Endothelial cell of umbilical vein (primary cell): ENCODE results near the gene DNASE2. TPM values are rescaled to one million over a fixed set of nuclear protein-coding genes. Genes with fewer than 3 reads are reported as not detected.

Experiments
- BruUV-seq: library from RNA; stranded (reverse); fragments of 400-500 nt; replicated peaks from 2 replicates; lab custom pipeline; 2021; lab: Mats Ljungman, UMichigan
- CTCF ChIA-PET: fragments of 300-600, 350-600 bp; sonication (Branson Sonifier 250); formaldehyde crosslinking; loops from one replicate; lab custom pipeline; 2021; ENCODE audit warnings: antibody characterized with exemption, inconsistent platforms; lab: Charles Lee
- POLR2A ChIA-PET: fragments of 300-600, 350-600 bp; sonication (Branson Sonifier 250); formaldehyde crosslinking; loops from one replicate; lab custom pipeline; 2021; ENCODE audit warnings: antibody characterized with exemption, inconsistent platforms; lab: Charles Lee
- DNase-seq: peaks from one replicate; pipeline ENCODE4 v3.0.0-alpha.2; 2011; ENCODE audit warnings: low read depth, low spot score
- FAIRE-seq: peaks from 2 replicates; lab custom pipeline; 2011; peaks lifted over from hg19 to GRCh38; lab: Jason Lieb, UNC
- H2AFZ ChIP-seq: 2 replicates; pipeline ENCODE4 v1.6.0; 2012; ENCODE audit warnings: low read depth, low read length, control low read depth, inconsistent platforms
- H3K27ac ChIP-seq: 2 replicates; pipeline ENCODE4 v1.5.1; 2011; ENCODE audit warnings: low read depth, mild to moderate bottlenecking, control low read depth, low read length, moderate library complexity; ENCODE audit not compliant: insufficient read depth
- H3K27me3 ChIP-seq, 2 experiments: 2 replicates each; pipeline versions ENCODE4 v1.6.0 to v1.6.1; 2011; ENCODE audit warnings: low read length in 2 of 2, mixed read lengths in 1 of 2; ENCODE audit not compliant: control insufficient read depth in 2 of 2, insufficient read depth in 2 of 2
- H3K36me3 ChIP-seq, 2 experiments: 2 replicates in 1 of 2; 3 replicates in 1 of 2; pipeline ENCODE4 v1.5.1; 2011; ENCODE audit warnings: low read length in 2 of 2, mild to moderate bottlenecking in 1 of 2, moderate library complexity in 1 of 2; ENCODE audit not compliant: control insufficient read depth in 2 of 2, insufficient read depth in 2 of 2; ENCODE audit errors: extremely low read depth in 1 of 2
- H3K4me1 ChIP-seq: 3 replicates; pipeline ENCODE4 v1.5.1; 2011; ENCODE audit warnings: mild to moderate bottlenecking, low read length; ENCODE audit not compliant: control insufficient read depth, insufficient read depth; ENCODE audit errors: extremely low read depth
- H3K4me2 ChIP-seq: 2 replicates; pipeline ENCODE4 v1.6.1; 2011; ENCODE audit warnings: low read length, control low read depth, mixed read lengths; ENCODE audit not compliant: insufficient read depth
- H3K4me3 ChIP-seq, 3 experiments: fragments of 200-600 bp in 1 of 3; sonication (generic), shearing (Covaris generic) in 1 of 3; replicated peaks in 1 of 3; 2 replicates each; pipeline ENCODE4 v1.5.1; 2011 to 2016; ENCODE audit warnings: control low read depth in 3 of 3, low read length in 3 of 3, mild to moderate bottlenecking in 2 of 3, inconsistent platforms in 1 of 3, low read depth in 1 of 3, moderate library complexity in 1 of 3; ENCODE audit not compliant: insufficient read depth in 1 of 3
- H3K79me2 ChIP-seq: 2 replicates; pipeline ENCODE4 v1.6.0; 2012; ENCODE audit warnings: low read length, inconsistent platforms; ENCODE audit not compliant: control insufficient read depth, insufficient read depth
- H3K9ac ChIP-seq: replicated peaks from 2 replicates; pipeline ENCODE3; 2011; ENCODE audit warnings: low read length, control low read depth; ENCODE audit not compliant: insufficient read depth; ENCODE audit errors: extremely low read depth
- H3K9me1 ChIP-seq: replicated peaks from 3 replicates; pipeline ENCODE4 v1.6.0; 2011; ENCODE audit warnings: mild to moderate bottlenecking, low read length; ENCODE audit not compliant: control insufficient read depth, insufficient read depth; ENCODE audit errors: extremely low read depth
- H3K9me3 ChIP-seq: replicated peaks from 2 replicates; pipeline ENCODE4 v1.5.1; 2012; ENCODE audit warnings: low read length, inconsistent platforms; ENCODE audit not compliant: control insufficient read depth, insufficient read depth
- H4K20me1 ChIP-seq: replicated peaks from 2 replicates; pipeline ENCODE3; 2011; ENCODE audit warnings: mild to moderate bottlenecking, low read length; ENCODE audit not compliant: control insufficient read depth, insufficient read depth; ENCODE audit errors: extremely low read depth
- EZH2 ChIP-seq: IDR thresholded peaks from 2 replicates; pipeline ENCODE4 v1.6.1; 2012; ENCODE audit warnings: borderline replicate concordance, low read depth, mild to moderate bottlenecking, moderate library complexity, low read length, inconsistent platforms; ENCODE audit not compliant: severe bottlenecking
- FOS ChIP-seq: IDR thresholded peaks from 2 replicates; pipeline ENCODE4 v1.6.1; 2011; ENCODE audit warnings: mild to moderate bottlenecking, low read length, moderate library complexity, borderline replicate concordance; ENCODE audit not compliant: insufficient read depth
- GATA2 ChIP-seq: IDR thresholded peaks from 2 replicates; pipeline ENCODE4 v1.7.0; 2011; ENCODE audit warnings: low read depth, mild to moderate bottlenecking, moderate library complexity, mixed read lengths, low read length; ENCODE audit not compliant: insufficient read length, insufficient read depth
- JUN ChIP-seq: IDR thresholded peaks from 2 replicates; pipeline ENCODE4 v1.6.1; 2011; ENCODE audit warnings: borderline replicate concordance, low read depth; ENCODE audit not compliant: insufficient read length, insufficient read depth
- POLR2A ChIP-seq: IDR thresholded peaks from 2 replicates; pipeline ENCODE4 v1.6.1; 2012; ENCODE audit warnings: low read depth, mild to moderate bottlenecking, control low read depth, low read length
- POLR2AphosphoS5 ChIP-seq: IDR thresholded peaks from 2 replicates; pipeline ENCODE4 v1.6.1; 2012; ENCODE audit warnings: low read depth, mild to moderate bottlenecking, control low read depth, low read length, moderate library complexity; ENCODE audit not compliant: insufficient read depth
- dilution Hi-C: fragments of 300-500 bp; cut with MboI; formaldehyde crosslinking; loops from one replicate; pipeline ENCODE4 v1.15.0; 2019; ENCODE audit warnings: low sequenced_read_pairs; ENCODE audit not compliant: extremely low pct_ligation_motif_present
- intact Hi-C: fragments of 100-400 bp; cut with micrococcal nuclease; formaldehyde crosslinking; loops from one replicate; pipeline ENCODE4 v1.10.0; 2022
- polyA plus RNA-seq, 4 experiments: library from polyadenylated mRNA; depleted of rRNA in 3 of 4; stranded (reverse) in 3 of 4; unstranded in 1 of 4; fragments of >200 nt; gene quantifications; 2 replicates each; pipeline versions ENCODE4 v1.2.1 to v1.2.3, GENCODE V29; 2011 to 2012; ENCODE audit warnings: missing spikeins in 1 of 4
- total RNA-seq: library from RNA; stranded (reverse); gene quantifications from 2 replicates; pipeline ENCODE4 v1.2.3, GENCODE V29; 2021
- TF ChIP-seq, protein P1 (sequence below), 2 donors: IDR thresholded peaks; 1 replicate in 1 of 2; 2 replicates in 1 of 2; pipeline ENCODE4 v1.5.1; 2011; ENCODE audit warnings: low read length in 2 of 2, mild to moderate bottlenecking in 2 of 2, moderate library complexity in 2 of 2, control low read depth in 1 of 2, inconsistent platforms in 1 of 2, low read depth in 1 of 2; ENCODE audit not compliant: insufficient read depth in 1 of 2; ENCODE audit errors: extremely low read depth in 1 of 2

The DNASE2 gene
- total and polyA plus RNA-seq, 2 donors (not counting 3 experiments of a cell fraction or from before 2014, with no cell fraction given), result 31.3 to 51.9 TPM

DNA sequence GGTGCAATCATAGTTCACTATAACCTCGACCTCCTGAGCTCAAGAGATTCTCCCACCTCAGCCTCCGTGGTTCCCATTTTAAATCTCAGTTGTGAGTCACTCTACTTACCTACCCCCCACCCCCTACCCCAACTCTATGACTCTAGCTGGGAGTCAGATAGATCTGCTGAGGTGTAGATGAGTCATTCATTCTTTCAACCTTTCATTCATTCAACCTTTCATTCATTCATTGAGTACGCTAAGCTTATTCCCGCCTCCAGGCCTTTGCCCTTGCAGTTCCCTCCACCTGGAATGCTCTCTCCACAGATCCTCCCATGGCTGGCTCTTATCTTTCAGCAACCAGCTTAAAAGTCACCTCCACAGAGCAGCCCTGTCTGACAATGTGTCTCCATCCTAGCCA lies 44.0 kb downstream of the DNASE2 start:
- H3K27ac ChIP-seq, result no peak overlapping the region
- H3K4me2 ChIP-seq, result no peak overlapping the region
- FAIRE-seq, result no peak
- dilution Hi-C loops, result no loop called here
- no peaks in the 10 kb centered on the region for H3K36me3 ChIP-seq
- no TSS peak for BruUV-seq
- TF ChIP-seq POLR2A (no peak), EZH2 (no peak), JUN (no peak), FOS (no peak), POLR2AphosphoS5 (no peak), GATA2 (no peak)
- TF ChIP-seq, protein P1, sequence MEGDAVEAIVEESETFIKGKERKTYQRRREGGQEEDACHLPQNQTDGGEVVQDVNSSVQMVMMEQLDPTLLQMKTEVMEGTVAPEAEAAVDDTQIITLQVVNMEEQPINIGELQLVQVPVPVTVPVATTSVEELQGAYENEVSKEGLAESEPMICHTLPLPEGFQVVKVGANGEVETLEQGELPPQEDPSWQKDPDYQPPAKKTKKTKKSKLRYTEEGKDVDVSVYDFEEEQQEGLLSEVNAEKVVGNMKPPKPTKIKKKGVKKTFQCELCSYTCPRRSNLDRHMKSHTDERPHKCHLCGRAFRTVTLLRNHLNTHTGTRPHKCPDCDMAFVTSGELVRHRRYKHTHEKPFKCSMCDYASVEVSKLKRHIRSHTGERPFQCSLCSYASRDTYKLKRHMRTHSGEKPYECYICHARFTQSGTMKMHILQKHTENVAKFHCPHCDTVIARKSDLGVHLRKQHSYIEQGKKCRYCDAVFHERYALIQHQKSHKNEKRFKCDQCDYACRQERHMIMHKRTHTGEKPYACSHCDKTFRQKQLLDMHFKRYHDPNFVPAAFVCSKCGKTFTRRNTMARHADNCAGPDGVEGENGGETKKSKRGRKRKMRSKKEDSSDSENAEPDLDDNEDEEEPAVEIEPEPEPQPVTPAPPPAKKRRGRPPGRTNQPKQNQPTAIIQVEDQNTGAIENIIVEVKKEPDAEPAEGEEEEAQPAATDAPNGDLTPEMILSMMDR (IDR thresholded peaks at IDR 0.05; ENCODE audit: extremely low read depth in 1 of 2, insufficient read depth in 1 of 2, low read depth in 1 of 2, low read length in 2 of 2), result no peak
- H3K9me3 ChIP-seq, result no peaks in the 10 kb centered on the region
- H3K27me3 ChIP-seq, result peaks cover 59 to 72% of the 10 kb centered on the region in 2 experiments
- H3K4me3 ChIP-seq, result no peak overlapping the region
- ChIA-PET POLR2A (no interaction called here), CTCF (interaction anchor here (0.6 to 1.8 kb wide), 6 partner anchors 9 to 75 kb away, joined by 3 to 18 read pairs (median 4); no protein-coding TSS in a partner anchor)
- H3K4me1 ChIP-seq, result no peaks in the 10 kb centered on the region
- intact Hi-C loops, result no loop called here
- H3K9me1 ChIP-seq, result no peaks in the 10 kb centered on the region
- H4K20me1 ChIP-seq, result no peaks in the 10 kb centered on the region
- no peak overlapping the region for H3K9ac ChIP-seq
- DNase-seq, result no peak
- no peaks in the 10 kb centered on the region for H3K79me2 ChIP-seq
- H2AFZ ChIP-seq, result no peak overlapping the region
